NB4 (cell line): ENCODE data around the gene NNAT.

Experiments
- CTCF ChIP-seq: IDR thresholded peaks from one replicate; pipeline ENCODE4 v1.5.1; 2012; ENCODE audit warnings: low read depth, low read length
- MAX ChIP-seq: IDR thresholded peaks from 2 replicates; pipeline ENCODE4 v1.6.1; 2011; ENCODE audit warnings: low read depth, low read length
- POLR2A ChIP-seq: IDR thresholded peaks from 2 replicates; pipeline ENCODE4 v1.6.1; 2011; ENCODE audit warnings: mild to moderate bottlenecking; ENCODE audit not compliant: insufficient read length; ENCODE audit errors: extremely low read depth

GRCh38 chr20:37524859-37525708 lies 4.0 kb downstream of the NNAT start:
- no peak for TF ChIP-seq CTCF
- no peak for TF ChIP-seq POLR2A
- no peak for TF ChIP-seq MAX
